Measurements from ENCODE around the gene TPPP. TPM values are rescaled to one million over a fixed set of nuclear protein-coding genes. Genes with fewer than 3 reads are reported as not detected.
A peak's percentile ranks its signal among the peaks of the same experiment; 100 is the strongest.
"Not testable (repeated sequence)": the region's sequence is repeated elsewhere in the genome, so short reads cannot be mapped to it uniquely, and the experiment has no call there.

TPPP gene
- polyA plus RNA-seq, 2 of the 4 experiments (the other 2 are of a cell fraction): 1.0 to 1.4 TPM

DNA sequence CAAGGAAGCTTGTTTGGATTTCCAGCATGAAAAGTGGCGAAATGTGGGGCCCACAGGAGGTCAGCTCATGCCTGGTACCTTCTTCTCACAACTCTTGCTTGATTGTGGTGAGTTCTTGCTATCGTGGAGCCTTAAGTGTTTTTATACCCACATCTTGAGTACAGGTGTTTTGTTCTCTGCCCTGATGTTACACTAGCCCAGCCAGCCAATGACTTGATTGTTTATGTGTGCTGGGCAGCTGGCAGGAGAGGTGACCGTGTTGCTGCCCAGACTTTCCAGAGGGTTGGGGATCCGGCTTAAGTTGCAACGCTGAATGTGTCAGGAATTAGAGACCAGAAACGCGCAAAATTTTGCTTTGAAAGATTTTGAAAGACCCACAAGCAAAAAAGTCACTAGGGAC lies 24.0 kb upstream of the TPPP start:
- H3K4me2 ChIP-seq: peak overlapping the region; percentile 21; the same call in 1 of the 3 replicates
- 43% methylated on average over 7 of the region's 7 CpGs for WGBS (ENCODE audit: missing lambda C conversion rate)
- POLR2A ChIA-PET: no interaction called here
- TF ChIP-seq MAFK (IDR thresholded peaks at IDR 0.05; ENCODE audit: partially characterized antibody) (no peak), ZC3H11A (IDR thresholded peaks at IDR 0.05) (no peak), RNF2 (IDR thresholded peaks at IDR 0.05; ENCODE audit: borderline replicate concordance, low read depth) (no peak), BHLHE40 (IDR thresholded peaks at IDR 0.05; ENCODE audit: low read depth, low read length) (no peak), TFCP2L1 (CRISPR knock-in tag; IDR thresholded peaks at IDR 0.05) (no peak)
- TF ChIP-seq, protein P1, sequence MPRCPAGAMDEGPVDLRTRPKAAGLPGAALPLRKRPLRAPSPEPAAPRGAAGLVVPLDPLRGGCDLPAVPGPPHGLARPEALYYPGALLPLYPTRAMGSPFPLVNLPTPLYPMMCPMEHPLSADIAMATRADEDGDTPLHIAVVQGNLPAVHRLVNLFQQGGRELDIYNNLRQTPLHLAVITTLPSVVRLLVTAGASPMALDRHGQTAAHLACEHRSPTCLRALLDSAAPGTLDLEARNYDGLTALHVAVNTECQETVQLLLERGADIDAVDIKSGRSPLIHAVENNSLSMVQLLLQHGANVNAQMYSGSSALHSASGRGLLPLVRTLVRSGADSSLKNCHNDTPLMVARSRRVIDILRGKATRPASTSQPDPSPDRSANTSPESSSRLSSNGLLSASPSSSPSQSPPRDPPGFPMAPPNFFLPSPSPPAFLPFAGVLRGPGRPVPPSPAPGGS (IDR thresholded peaks at IDR 0.05): no peak
- CTCF ChIA-PET: no interaction called here
- ATAC-seq (no peak), FAIRE-seq (no peak), DNase-seq (ENCODE audit: low read depth in 1 of 2, low spot score in 1 of 2) (no peak)
- peaks cover 24% of the 10 kb centered on the region for H3K9me3 ChIP-seq
- H3K4me3 ChIP-seq: no peak overlapping the region
- no peak overlapping the region for H3K27ac ChIP-seq
- H3K4me1 ChIP-seq: peaks cover 4% of the 10 kb centered on the region; the same call in 1 of the 3 replicates

GRCh38 chr5:716740-717139 lies 23.6 kb upstream of the TPPP start:
- H3K4me3 ChIP-seq; CTCF ChIA-PET; H3K4me1 ChIP-seq; H3K27ac ChIP-seq; ATAC-seq; POLR2A ChIA-PET; DNase-seq (ENCODE audit: low read depth in 1 of 2, low spot score in 1 of 2): not testable (repeated sequence)
- WGBS (ENCODE audit: missing lambda C conversion rate): 26% methylated on average over 4 of the region's 4 CpGs
- FAIRE-seq: peak; percentile 92
- Histone ChIP-seq H3K4me2 (peak overlapping the region; percentile 21; the same call in 1 of the 3 replicates), H3K9me3 (peaks cover 24% of the 10 kb centered on the region)

- DNase-seq (ENCODE audit: low read depth in 1 of 2, low spot score in 1 of 2); H3K27ac ChIP-seq; POLR2A ChIA-PET; H3K4me1 ChIP-seq; FAIRE-seq; CTCF ChIA-PET; H3K4me2 ChIP-seq; H3K4me3 ChIP-seq: not testable (repeated sequence)
- peaks cover 29% of the 10 kb centered on the region for H3K9me3 ChIP-seq
- 11% methylated on average over 4 of the region's 4 CpGs for WGBS (ENCODE audit: missing lambda C conversion rate)
- peak; percentile 25 to 32; a peak in 1 of 6 replicates for ATAC-seq
These were observed 22.5 kb upstream of the TPPP start for GRCh38 chr5:715636-716035.

DNA sequence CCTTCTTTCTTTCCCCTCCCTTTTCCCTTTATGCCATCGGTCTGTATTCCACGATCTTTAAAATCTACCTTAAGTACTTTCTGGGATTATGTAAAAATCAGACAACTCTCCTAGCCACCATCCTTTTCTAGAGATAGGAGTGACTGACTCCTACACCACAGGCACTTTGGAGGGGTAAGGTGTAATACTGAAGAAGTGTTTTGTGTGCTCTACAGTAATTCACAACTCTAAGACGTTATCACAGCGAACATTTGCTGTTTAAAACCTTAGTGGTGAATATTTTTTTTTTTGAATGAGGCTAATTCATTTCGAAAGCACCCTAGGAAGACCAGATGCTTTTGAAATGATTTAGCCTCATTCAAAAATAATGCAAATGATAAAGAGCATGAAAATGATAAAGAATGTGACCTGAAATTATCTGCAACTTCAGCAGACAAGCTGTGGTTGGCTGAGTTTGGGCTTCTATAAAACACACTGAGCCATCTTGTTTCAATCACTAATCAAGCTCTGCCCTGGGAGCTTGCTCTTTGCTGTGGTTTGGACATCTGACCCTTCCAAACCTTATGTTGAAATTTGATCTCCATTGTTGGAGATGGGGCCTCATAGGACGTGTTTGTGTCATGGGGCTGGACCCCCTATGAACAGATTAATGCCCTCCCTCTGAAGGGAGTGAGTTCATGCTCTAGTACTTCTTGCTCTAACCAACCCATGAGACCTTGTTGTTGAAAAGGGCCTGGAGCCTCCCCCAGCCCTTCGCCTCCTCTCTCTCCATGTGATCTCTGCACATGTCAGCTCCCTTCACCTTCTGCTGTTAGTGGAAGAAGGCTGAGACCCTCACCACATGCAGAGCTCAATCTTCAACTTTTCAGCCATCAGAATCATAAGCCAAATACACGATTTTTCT lies 21.3 kb upstream of the TPPP start:
- WGBS (ENCODE audit: missing lambda C conversion rate): 46% methylated on average over 8 of the region's 8 CpGs
- POLR2A ChIA-PET; H3K4me3 ChIP-seq; CTCF ChIA-PET; H3K27ac ChIP-seq; DNase-seq (ENCODE audit: low read depth in 1 of 2, low spot score in 1 of 2); ATAC-seq; H3K4me1 ChIP-seq; H3K4me2 ChIP-seq: not testable (repeated sequence)
- H3K9me3 ChIP-seq: peaks cover 23% of the 10 kb centered on the region
- peak; percentile 70 for FAIRE-seq

- not testable (repeated sequence) for DNase-seq (ENCODE audit: low read depth in 1 of 2, low spot score in 1 of 2)
These were observed 20.5 kb upstream of the TPPP start for GRCh38 chr5:713686-714085.

DNA sequence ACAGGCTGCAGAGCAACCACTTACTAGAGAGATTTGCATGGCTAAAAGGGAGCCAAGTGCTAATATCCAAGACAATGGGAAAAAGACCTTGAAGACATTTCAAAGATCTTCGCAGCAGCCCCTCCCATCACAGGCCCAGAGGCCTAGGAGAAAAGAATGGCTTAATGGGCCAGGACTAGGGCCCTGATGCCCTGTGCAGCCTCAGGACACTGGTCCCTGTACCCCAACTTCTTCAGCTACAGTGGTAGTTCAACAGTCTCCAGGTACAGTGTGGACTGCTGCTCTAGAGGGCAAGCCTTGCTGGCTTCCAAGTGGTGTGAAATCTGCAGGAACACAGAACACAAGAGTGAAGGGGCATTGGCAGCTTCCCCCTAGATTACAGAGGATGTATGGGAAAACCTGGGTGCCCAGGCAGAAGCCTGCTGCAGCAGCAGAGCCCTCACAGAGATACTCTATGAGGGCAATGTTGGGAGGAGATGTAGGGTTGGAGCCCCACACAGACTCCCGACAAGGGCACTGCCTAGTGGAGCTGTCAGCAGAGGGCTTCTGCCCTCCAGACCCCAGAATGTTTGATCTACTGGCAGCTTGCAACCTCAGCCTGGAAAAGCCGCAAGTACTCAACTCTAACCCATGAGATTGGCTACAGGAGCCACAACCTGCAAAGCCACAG lies 15.8 kb upstream of the TPPP start:
- FAIRE-seq; H3K9me3 ChIP-seq; H3K27ac ChIP-seq; H3K4me1 ChIP-seq; DNase-seq (ENCODE audit: low read depth in 1 of 2, low spot score in 1 of 2); POLR2A ChIA-PET; CTCF ChIA-PET; H3K4me3 ChIP-seq; H3K4me2 ChIP-seq: not testable (repeated sequence)
- ATAC-seq: peak in 1 of 2 experiments; percentile 47; a peak in 1 of 6 replicates
- 59% methylated on average over 2 of the region's 3 CpGs for WGBS (ENCODE audit: missing lambda C conversion rate)

More at GRCh38 chr5:713686-714085, 20.5 kb upstream of the TPPP start:
- H3K4me1 ChIP-seq, H3K4me2 ChIP-seq, H3K4me3 ChIP-seq, ATAC-seq, H3K27ac ChIP-seq, POLR2A ChIA-PET, CTCF ChIA-PET, FAIRE-seq: not testable (repeated sequence)
- WGBS (ENCODE audit: missing lambda C conversion rate): 52% methylated on average over 3 of the region's 3 CpGs
- H3K9me3 ChIP-seq: peaks cover 17% of the 10 kb centered on the region

DNA sequence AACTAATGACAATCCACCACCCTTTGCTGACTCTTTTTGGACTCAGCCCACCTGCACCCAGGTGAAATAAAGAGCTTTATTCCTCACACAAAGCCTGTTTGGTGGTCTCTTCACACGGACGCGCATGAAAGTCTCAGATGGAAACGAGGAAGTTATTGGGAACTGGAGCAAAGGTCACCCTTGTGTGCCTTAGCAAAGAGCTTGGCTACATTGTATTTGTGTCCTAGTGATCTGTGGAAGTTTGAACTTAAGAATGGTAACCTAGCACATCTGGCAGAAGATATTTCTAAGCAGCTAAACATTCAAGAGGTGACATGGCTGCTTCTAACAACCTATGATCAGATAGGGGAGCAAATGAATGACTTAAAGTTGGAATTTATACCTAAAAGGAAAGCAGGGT lies 15.2 kb upstream of the TPPP start:
- DNase-seq (ENCODE audit: low read depth in 1 of 2, low spot score in 1 of 2); H3K9me3 ChIP-seq; ATAC-seq; H3K4me3 ChIP-seq; CTCF ChIA-PET; POLR2A ChIA-PET; H3K4me1 ChIP-seq; FAIRE-seq; H3K27ac ChIP-seq; H3K4me2 ChIP-seq: not testable (repeated sequence)
- 86% methylated on average over 4 of the region's 4 CpGs for WGBS (ENCODE audit: missing lambda C conversion rate)

DNA sequence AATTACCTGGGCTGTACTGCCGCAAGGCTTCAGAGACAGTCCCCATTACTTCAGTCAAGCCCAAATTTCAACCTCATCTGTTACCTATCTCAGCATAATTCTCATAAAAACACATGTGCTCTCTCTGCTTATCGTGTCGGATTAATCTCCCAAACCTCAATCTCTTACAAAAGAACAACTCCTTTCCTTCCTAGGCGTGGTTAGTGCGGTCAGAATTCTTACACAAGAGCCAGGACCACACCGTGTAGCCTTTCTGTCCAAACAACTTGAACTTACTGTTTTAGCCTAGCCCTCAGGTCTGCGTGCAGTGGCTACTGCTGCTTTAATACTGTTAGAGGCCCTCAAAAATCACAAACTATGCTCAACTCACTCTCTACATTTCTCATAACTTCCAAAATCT lies 13.0 kb upstream of the TPPP start:
- ATAC-seq; FAIRE-seq; H3K4me3 ChIP-seq; H3K9me3 ChIP-seq; CTCF ChIA-PET; H3K4me1 ChIP-seq; POLR2A ChIA-PET; H3K27ac ChIP-seq; H3K4me2 ChIP-seq; DNase-seq (ENCODE audit: low read depth in 1 of 2, low spot score in 1 of 2): not testable (repeated sequence)
- 72% methylated on average over 7 of the region's 7 CpGs for WGBS (ENCODE audit: missing lambda C conversion rate)

GRCh38 chr5:696753-697702 lies 3.9 kb upstream of the TPPP start:
- H3K4me3 ChIP-seq; ATAC-seq; H3K27ac ChIP-seq; H3K4me1 ChIP-seq; CTCF ChIA-PET; FAIRE-seq; DNase-seq (ENCODE audit: low read depth in 1 of 2, low spot score in 1 of 2); H3K4me2 ChIP-seq: not testable (repeated sequence)
- POLR2A ChIA-PET: interaction anchor here (0.7 kb wide), 1 partner anchor 468 kb away, joined by 3 read pairs; no protein-coding TSS in a partner anchor
- H3K9me3 ChIP-seq: peaks cover 13% of the 10 kb centered on the region; the same call in 1 of the 3 replicates
- WGBS (ENCODE audit: missing lambda C conversion rate): 76% methylated on average over 19 of the region's 21 CpGs
